BJ (cell line): ENCODE data around the gene PSMD2. TPM values are rescaled to one million over a fixed set of nuclear protein-coding genes. Genes with fewer than 3 reads are reported as not detected.

Source experiments
- CTCF ChIA-PET: fragments of 350-600 bp; formaldehyde crosslinking; extraction: SDS; loops from one replicate; lab custom pipeline; 2021; ENCODE audit warnings: antibody characterized with exemption, inconsistent platforms; lab: Yijun Ruan, JAX
- POLR2A ChIA-PET: fragments of 300-600 bp; sonication (Branson Sonifier 250); formaldehyde crosslinking; extraction: SDS; loops from one replicate; lab custom pipeline; 2021; ENCODE audit warnings: antibody characterized with exemption; lab: Charles Lee
- DNase-seq: peaks from one replicate; pipeline ENCODE4 v3.0.0-alpha.2; 2011; ENCODE audit warnings: low read depth
- H3K27me3 ChIP-seq: 2 replicates; pipeline ENCODE4 v1.6.0; 2011; ENCODE audit warnings: low read length; ENCODE audit not compliant: control insufficient read depth, insufficient read depth
- H3K36me3 ChIP-seq: 2 replicates; pipeline ENCODE4 v1.5.1; 2011; ENCODE audit warnings: low read length; ENCODE audit not compliant: control insufficient read depth, insufficient read depth
- H3K4me3 ChIP-seq: 2 replicates; pipeline ENCODE4 v1.5.1; 2011; ENCODE audit warnings: low read depth, mild to moderate bottlenecking, control low read depth, low read length
- polyA plus RNA-seq: library from polyadenylated mRNA; depleted of rRNA; stranded (reverse); fragments of >200 nt; gene quantifications from 2 replicates; pipeline ENCODE4 v1.2.3, GENCODE V29; 2011; rRNA removed
- small RNA-seq: library from RNA; depleted of rRNA; stranded (forward); fragments of <200 nt; gene quantifications from one replicate; pipeline ENCODE3, GENCODE V24; 2012; ENCODE audit warnings: low replicate concordance, low read depth; ENCODE audit not compliant: insufficient read length
- TF ChIP-seq, protein P1 (sequence below): IDR thresholded peaks from 2 replicates; pipeline ENCODE4 v1.5.1; 2011; ENCODE audit warnings: low read depth, mild to moderate bottlenecking, control low read depth, inconsistent platforms, low read length, moderate library complexity; ENCODE audit not compliant: insufficient read depth

Gene PSMD2
- polyA plus RNA-seq, 1 experiment = 330 TPM

DNA sequence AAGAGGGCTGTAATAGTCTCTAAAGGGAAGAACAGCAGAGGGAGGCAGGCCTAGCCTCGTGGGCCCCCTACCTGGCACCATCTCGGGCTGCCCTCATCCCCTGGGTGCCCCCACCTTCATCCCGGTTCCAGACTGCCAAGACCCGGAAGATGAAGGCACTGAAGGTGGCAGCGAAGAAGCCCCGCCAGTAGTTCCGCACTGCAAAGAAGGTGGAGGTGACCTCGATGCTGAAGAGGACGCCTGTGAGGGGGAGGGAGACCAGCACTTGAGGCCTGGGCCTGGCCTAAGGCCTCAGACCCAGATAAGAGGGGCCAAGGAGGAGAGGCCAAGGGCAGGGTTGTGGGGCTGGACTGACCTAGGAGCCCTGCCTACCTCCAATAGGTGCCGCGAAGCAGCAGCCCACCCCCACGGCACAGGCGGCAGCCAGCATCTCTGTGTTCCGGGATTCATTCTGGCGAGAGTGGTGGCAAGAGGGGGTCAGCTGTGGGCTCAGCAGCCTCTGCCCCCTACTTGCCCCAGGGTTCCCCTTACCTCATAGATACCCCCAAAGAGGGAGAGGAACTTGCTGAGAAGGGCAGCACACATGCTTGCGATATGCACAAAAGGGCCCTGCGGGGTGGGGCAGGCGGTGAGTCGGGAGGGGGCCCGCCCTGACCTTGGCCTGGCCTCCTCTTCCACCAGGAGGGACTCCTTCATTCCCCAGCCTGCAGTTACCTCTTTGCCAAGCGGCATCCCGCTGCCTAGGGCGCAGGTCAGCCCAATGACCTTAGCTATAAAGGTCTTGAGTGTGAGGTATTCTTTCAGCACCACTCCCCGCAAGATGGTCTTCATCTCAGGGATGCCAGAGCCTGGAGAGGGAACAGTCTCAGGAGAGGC, 58.4 kb downstream of the PSMD2 start:
- TF ChIP-seq, protein P1, sequence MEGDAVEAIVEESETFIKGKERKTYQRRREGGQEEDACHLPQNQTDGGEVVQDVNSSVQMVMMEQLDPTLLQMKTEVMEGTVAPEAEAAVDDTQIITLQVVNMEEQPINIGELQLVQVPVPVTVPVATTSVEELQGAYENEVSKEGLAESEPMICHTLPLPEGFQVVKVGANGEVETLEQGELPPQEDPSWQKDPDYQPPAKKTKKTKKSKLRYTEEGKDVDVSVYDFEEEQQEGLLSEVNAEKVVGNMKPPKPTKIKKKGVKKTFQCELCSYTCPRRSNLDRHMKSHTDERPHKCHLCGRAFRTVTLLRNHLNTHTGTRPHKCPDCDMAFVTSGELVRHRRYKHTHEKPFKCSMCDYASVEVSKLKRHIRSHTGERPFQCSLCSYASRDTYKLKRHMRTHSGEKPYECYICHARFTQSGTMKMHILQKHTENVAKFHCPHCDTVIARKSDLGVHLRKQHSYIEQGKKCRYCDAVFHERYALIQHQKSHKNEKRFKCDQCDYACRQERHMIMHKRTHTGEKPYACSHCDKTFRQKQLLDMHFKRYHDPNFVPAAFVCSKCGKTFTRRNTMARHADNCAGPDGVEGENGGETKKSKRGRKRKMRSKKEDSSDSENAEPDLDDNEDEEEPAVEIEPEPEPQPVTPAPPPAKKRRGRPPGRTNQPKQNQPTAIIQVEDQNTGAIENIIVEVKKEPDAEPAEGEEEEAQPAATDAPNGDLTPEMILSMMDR = no peak
- H3K36me3 ChIP-seq = peaks cover 7% of the 10 kb centered on the region
- H3K27me3 ChIP-seq = no peaks in the 10 kb centered on the region
- CTCF ChIA-PET = no interaction called here
- H3K4me3 ChIP-seq = no peak overlapping the region
- POLR2A ChIA-PET = no interaction called here
- DNase-seq = no peak

DNA sequence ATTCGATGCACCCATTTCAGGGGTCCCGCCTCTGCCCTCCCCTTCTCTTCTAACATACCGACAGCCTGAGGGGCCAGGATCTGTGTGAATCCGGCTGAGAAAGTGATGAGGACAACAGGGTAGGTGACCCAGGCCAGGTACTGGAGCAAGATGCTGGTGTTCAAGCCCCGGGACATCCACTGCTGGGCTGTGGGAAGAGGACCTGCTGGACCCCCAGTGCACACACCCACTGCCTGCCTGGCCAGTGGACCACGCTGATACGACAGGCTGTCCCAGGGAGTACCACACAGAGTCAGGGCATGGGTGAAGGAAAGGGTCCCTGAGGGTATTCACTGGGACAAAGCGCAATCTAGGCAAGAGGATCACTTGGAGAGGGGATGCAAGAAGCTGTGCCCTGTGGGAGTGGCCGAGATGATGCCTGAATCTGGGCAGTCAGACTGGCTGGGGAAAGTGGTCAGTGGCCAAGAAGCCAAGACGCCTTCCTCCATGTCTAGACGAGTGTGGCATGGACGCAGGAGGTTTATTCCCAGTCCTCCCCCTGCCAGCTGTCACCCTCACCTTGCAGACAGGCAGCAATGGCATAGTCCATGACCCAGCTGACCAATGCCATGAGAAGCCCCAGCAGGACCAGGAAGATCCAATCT, 59.2 kb downstream of the PSMD2 start:
- ChIA-PET CTCF (interaction anchor here (0.6 kb wide), 1 partner anchor 27 kb away, joined by 3 read pairs; no protein-coding TSS in a partner anchor), POLR2A (interaction anchor here (0.6 kb wide), 1 partner anchor 15 kb away, joined by 20 read pairs; no protein-coding TSS in a partner anchor)
- no peak for DNase-seq
- peaks cover 7% of the 10 kb centered on the region for H3K36me3 ChIP-seq
- TF ChIP-seq, protein P1 = no peak
- no peaks in the 10 kb centered on the region for H3K27me3 ChIP-seq
- no peak overlapping the region for H3K4me3 ChIP-seq

Small RNA genes within 50 kb of the gene (small RNA-seq; reads per million reads assigned to genes)
- 265 reads per million, percentile 94 among the genes with 10 or more reads in this experiment for gene SNORD66

Other genes starting within 250 kb of the PSMD2 start
- not detected in 2 replicates for gene HTR3C, start 246.2 kb upstream of the PSMD2 start, polyA plus RNA-seq
- not detected in 2 replicates for gene HTR3E, start 202.2 kb upstream of the PSMD2 start, polyA plus RNA-seq
- gene EIF2B5, start 163.9 kb upstream of the PSMD2 start, polyA plus RNA-seq = 31.0 and 32.9 TPM in 2 replicates
- 24.4 and 33.9 TPM in 2 replicates for gene DVL3, start 143.9 kb upstream of the PSMD2 start, polyA plus RNA-seq
- 1,059 and 1,761 TPM in 2 replicates for gene AP2M1, start 124.4 kb upstream of the PSMD2 start, polyA plus RNA-seq
- 65.2 and 82.8 TPM in 2 replicates for gene ABCF3, start 113.0 kb upstream of the PSMD2 start, polyA plus RNA-seq
- gene VWA5B2, start 69.7 kb upstream of the PSMD2 start, polyA plus RNA-seq = not detected in 2 replicates
- 51.4 and 68.9 TPM in 2 replicates for gene ALG3, start 50.3 kb upstream of the PSMD2 start, polyA plus RNA-seq
- 5.6 and 7.3 TPM in 2 replicates for gene EEF1AKMT4, start 49.6 kb upstream of the PSMD2 start, polyA plus RNA-seq
- gene CAMK2N2, start 37.7 kb upstream of the PSMD2 start, polyA plus RNA-seq = 0.17 and 0.28 TPM in 2 replicates
- gene ECE2, start 23.2 kb upstream of the PSMD2 start, polyA plus RNA-seq = not detected in 2 replicates
- gene EIF4G1, start 15.4 kb downstream of the PSMD2 start, polyA plus RNA-seq = 222 and 370 TPM in 2 replicates
- 5.4 and 9.3 TPM in 2 replicates for gene FAM131A, start 38.4 kb downstream of the PSMD2 start, polyA plus RNA-seq
- 1.6 and 2.6 TPM in 2 replicates for gene CLCN2, start 62.4 kb downstream of the PSMD2 start, polyA plus RNA-seq
- 72.0 and 93.6 TPM in 2 replicates for gene POLR2H, start 62.5 kb downstream of the PSMD2 start, polyA plus RNA-seq
- gene THPO, start 79.0 kb downstream of the PSMD2 start, polyA plus RNA-seq = 0.20 and 0.36 TPM in 2 replicates
- 0.83 and 1.5 TPM in 2 replicates for gene CHRD, start 80.8 kb downstream of the PSMD2 start, polyA plus RNA-seq